ENCODE results near the gene LGR6.

DNA sequence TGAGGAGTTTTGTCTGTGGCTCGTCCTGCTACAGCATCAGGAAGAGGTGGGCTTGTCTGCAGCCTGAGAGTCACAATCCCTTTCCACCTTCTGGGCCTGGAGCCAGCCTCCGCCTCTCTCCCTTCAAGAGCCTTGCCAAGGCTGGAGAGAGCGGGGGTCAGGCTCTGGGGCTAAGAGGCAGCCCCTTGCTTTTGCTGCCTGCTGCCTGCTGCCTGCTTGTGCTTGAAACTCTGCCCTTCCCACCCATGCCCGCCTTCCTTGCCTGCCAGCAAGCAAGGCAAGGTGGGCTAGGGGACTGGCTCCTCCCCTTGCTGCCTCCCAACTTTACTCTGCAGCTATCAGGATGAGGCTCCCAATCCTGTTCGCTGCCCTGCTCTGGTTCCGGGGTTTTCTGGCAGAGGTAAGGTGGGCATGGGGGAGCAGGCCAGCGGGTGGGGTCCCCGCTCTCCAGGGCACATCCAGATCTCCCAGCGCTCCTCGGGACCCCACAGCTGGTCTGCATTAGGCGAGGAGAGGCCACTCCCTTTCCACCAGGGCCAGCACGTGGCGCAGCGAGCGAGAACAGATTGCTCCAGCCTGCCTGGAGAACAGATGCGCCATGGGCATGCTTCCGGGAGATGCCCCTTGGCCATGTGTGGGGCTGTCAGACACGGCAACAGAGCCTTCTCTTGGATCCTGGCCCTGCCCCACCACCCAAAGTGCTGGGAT, 25.7 kb upstream of the LGR6 start:
- TF ChIP-seq YY1 (IDR thresholded peaks at IDR 0.05; ENCODE audit: insufficient read depth, insufficient read length) (no peak), SUZ12 (IDR thresholded peaks at IDR 0.05; ENCODE audit: extremely low read depth, insufficient read depth, insufficient read length) (no peak), ZNF274 (IDR thresholded peaks at IDR 0.05; ENCODE audit: low read depth, low read length) (no peak)

Data from NT2/D1 (cell line).